K562 (cell line): Measurements from ENCODE around the gene OR7A10.

ENCODE experiments used
- CTCF ChIP-seq, 3 experiments: IDR thresholded peaks in 2 of 3; conservative IDR thresholded peaks in 1 of 3; 2 replicates each; pipeline ENCODE4 v1.5.1; 2011 to 2012; ENCODE audit warnings: low read length in 3 of 3, mild to moderate bottlenecking in 3 of 3, control low read depth in 2 of 3, improper control_type of control experiment in 1 of 3, inconsistent platforms in 1 of 3, low read depth in 1 of 3, mixed read lengths in 1 of 3, moderate library complexity in 1 of 3; ENCODE audit not compliant: insufficient read depth in 2 of 3
- NFXL1 ChIP-seq: fragments of 450-650 bp; formaldehyde crosslinking; IDR thresholded peaks from 2 replicates; pipeline ENCODE4 v1.4.0; 2021; ENCODE audit warnings: mild to moderate bottlenecking
- NRF1 ChIP-seq, 2 experiments: fragments of 450-650 bp; IDR thresholded peaks in 1 of 2; conservative IDR thresholded peaks in 1 of 2; 2 replicates each; pipeline ENCODE4 v1.6.1; 2014; ENCODE audit warnings: mild to moderate bottlenecking in 2 of 2
- TCF7L2 ChIP-seq: fragments of 150-350 bp; IDR thresholded peaks from 2 replicates; pipeline ENCODE4 v1.6.1; 2016; ENCODE audit warnings: low read depth, mild to moderate bottlenecking, low read length, moderate library complexity
- ZFX ChIP-seq: sonication (generic); formaldehyde crosslinking; IDR thresholded peaks from 2 replicates; pipeline ENCODE4 v1.8.0; 2022; ENCODE audit warnings: mild to moderate bottlenecking, missing genetic modification reagents, moderate library complexity
- ZNF324 ChIP-seq: fragments of 250-450 bp; sonication (Bioruptor Pico); IDR thresholded peaks from 2 replicates; pipeline ENCODE4 v1.4.0; 2020; ENCODE audit warnings: mild to moderate bottlenecking
- TF ChIP-seq, protein P1 (sequence below): fragments of 250-450 bp; sonication (Bioruptor Pico); IDR thresholded peaks from 2 replicates; pipeline ENCODE4 v1.5.0; 2021; ENCODE audit warnings: mild to moderate bottlenecking, borderline replicate concordance

DNA sequence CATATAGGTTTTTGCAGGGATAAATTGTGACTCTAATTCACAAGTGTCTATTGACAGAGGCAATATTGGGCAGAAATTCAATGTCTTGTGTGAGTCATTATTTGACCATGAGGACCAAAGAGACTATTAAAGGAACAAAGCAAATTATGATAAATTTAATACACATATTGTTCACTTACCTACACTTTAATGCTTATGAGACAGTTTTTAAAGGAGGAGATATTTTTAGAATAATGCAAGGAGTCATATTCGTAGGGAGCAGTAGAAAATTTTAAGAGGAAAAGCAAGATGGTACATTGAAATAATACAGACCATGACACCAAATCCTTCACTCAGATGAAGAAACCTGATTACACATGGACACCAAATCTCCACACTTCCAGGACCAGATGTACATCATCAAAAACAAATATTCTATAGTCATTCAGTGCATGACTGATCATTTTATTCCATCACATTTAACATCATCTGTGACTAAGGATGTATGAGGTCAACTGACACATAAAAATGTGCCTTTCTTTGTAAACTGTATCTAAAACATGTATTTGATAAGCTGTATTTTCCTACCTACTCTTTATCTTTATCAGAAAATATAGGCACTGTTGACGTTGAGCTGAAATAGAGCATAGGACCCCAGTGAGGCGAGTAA, 41.4 kb upstream of the OR7A10 start:
- TF ChIP-seq NFXL1 (CRISPR knock-in tag) (no peak), ZFX (no peak), CTCF (IDR thresholded peaks at IDR 0.05 in 2 of 3, conservative IDR thresholded peaks at IDR 0.05 in 1 of 3; ENCODE audit: insufficient read depth in 2 of 3, low read depth in 1 of 3, low read length in 3 of 3) (no peak), NRF1 (conservative IDR thresholded peaks at IDR 0.05 in 1 of 2, IDR thresholded peaks at IDR 0.05 in 1 of 2) (no peak), TCF7L2 (no peak), ZNF324 (CRISPR knock-in tag) (no peak)
- TF ChIP-seq, protein P1, sequence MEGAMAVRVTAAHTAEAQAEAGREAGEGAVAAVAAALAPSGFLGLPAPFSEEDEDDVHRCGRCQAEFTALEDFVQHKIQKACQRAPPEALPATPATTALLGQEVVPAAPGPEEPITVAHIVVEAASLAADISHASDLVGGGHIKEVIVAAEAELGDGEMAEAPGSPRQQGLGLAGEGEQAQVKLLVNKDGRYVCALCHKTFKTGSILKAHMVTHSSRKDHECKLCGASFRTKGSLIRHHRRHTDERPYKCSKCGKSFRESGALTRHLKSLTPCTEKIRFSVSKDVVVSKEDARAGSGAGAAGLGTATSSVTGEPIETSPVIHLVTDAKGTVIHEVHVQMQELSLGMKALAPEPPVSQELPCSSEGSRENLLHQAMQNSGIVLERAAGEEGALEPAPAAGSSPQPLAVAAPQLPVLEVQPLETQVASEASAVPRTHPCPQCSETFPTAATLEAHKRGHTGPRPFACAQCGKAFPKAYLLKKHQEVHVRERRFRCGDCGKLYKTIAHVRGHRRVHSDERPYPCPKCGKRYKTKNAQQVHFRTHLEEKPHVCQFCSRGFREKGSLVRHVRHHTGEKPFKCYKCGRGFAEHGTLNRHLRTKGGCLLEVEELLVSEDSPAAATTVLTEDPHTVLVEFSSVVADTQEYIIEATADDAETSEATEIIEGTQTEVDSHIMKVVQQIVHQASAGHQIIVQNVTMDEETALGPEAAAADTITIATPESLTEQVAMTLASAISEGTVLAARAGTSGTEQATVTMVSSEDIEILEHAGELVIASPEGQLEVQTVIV (CRISPR knock-in tag): no peak
